Measurements from ENCODE around the gene ERG28.
A peak's percentile ranks its signal among the peaks of the same experiment; 100 is the strongest.
"Not testable (repeated sequence)": the region's sequence is repeated elsewhere in the genome, so short reads cannot be mapped to it uniquely, and the experiment has no call there.

Gene ERG28

GRCh38 chr14:75625034-75625433, 35.6 kb downstream of the ERG28 start:
- no peak for DNase-seq

- no peak for DNase-seq
These were observed 41.1 kb downstream of the ERG28 start for GRCh38 chr14:75619548-75619947.

- no peak for DNase-seq
These were observed 45.5 kb downstream of the ERG28 start for GRCh38 chr14:75615200-75615599.

GRCh38 chr14:75614179-75614578, 46.5 kb downstream of the ERG28 start:
- no peak for DNase-seq

- DNase-seq: no peak
These were observed 48.5 kb downstream of the ERG28 start for GRCh38 chr14:75612157-75612556.

GRCh38 chr14:75610834-75611233, 49.8 kb downstream of the ERG28 start:
- no peak for DNase-seq

GRCh38 chr14:75609606-75610475, 50.8 kb downstream of the ERG28 start:
- no peak for DNase-seq

- DNase-seq: no peak
These were observed 51.6 kb downstream of the ERG28 start for GRCh38 chr14:75609116-75609515.

- DNase-seq: no peak
These were observed 52.6 kb downstream of the ERG28 start for GRCh38 chr14:75607842-75608640.

- DNase-seq: no peak
These were observed 53.6 kb downstream of the ERG28 start for GRCh38 chr14:75607044-75607443.

GRCh38 chr14:75605916-75606315, 54.8 kb downstream of the ERG28 start:
- DNase-seq: no peak

- peak; percentile 5 for DNase-seq
These were observed 55.5 kb downstream of the ERG28 start for GRCh38 chr14:75604979-75605851.

- DNase-seq: no peak
These were observed 58.2 kb downstream of the ERG28 start for GRCh38 chr14:75602503-75602902.

GRCh38 chr14:75601061-75601460, 59.6 kb downstream of the ERG28 start:
- not testable (repeated sequence) for DNase-seq

GRCh38 chr14:75600100-75600499, 60.6 kb downstream of the ERG28 start:
- not testable (repeated sequence) for DNase-seq

All from fibroblast of skin of back (primary cell).